Kidney (tissue), 14 donors: Measurements from ENCODE around the gene ESPN. TPM values are rescaled to one million over a fixed set of nuclear protein-coding genes. Genes with fewer than 3 reads are reported as not detected.
A peak's percentile ranks its signal among the peaks of the same experiment; 100 is the strongest.

Experiments used
- DNase-seq, 5 donors: peaks; one replicate each; pipeline ENCODE4 v3.0.0-alpha.2; 2013 to 2020
- FAIRE-seq: peaks from 2 replicates; lab custom pipeline; 2012; peaks lifted over from hg19 to GRCh38; lab: Jason Lieb, UNC
- H3K27ac ChIP-seq, 2 donors: one replicate each; pipeline ENCODE4 v1.7.0; 2013; ENCODE audit warnings: low read depth in 2 of 2, low read length in 2 of 2, inconsistent platforms in 1 of 2
- H3K27me3 ChIP-seq: one replicate; pipeline ENCODE4 v1.7.1; 2013; ENCODE audit warnings: low read length, inconsistent platforms; ENCODE audit not compliant: control insufficient read depth, insufficient read depth
- H3K36me3 ChIP-seq, 3 donors: one replicate each; pipeline versions ENCODE4 v1.7.0 to v1.7.1; 2013; ENCODE audit warnings: low read length in 3 of 3, control low read depth in 1 of 3, inconsistent platforms in 1 of 3; ENCODE audit not compliant: insufficient read depth in 3 of 3, control insufficient read depth in 2 of 3
- H3K4me1 ChIP-seq, 3 donors: one replicate each; pipeline versions ENCODE4 v1.7.0 to v1.7.1; 2013; ENCODE audit warnings: low read length in 3 of 3, inconsistent platforms in 1 of 3, low read depth in 1 of 3; ENCODE audit not compliant: control insufficient read depth in 2 of 3, insufficient read depth in 2 of 3
- H3K4me3 ChIP-seq, 3 donors: one replicate each; pipeline versions ENCODE4 v1.7.0 to v1.8.1; 2013; ENCODE audit warnings: low read length in 3 of 3, control low read depth in 1 of 3, inconsistent platforms in 1 of 3
- H3K9ac ChIP-seq, 3 donors: one replicate each; pipeline versions ENCODE4 v1.7.0 to v1.7.1; 2013; ENCODE audit warnings: low read length in 3 of 3, control low read depth in 1 of 3, inconsistent platforms in 1 of 3
- H3K9me3 ChIP-seq, 3 donors: one replicate each; pipeline versions ENCODE4 v1.7.0 to v1.7.1; 2013; ENCODE audit warnings: low read length in 3 of 3, control low read depth in 1 of 3, inconsistent platforms in 1 of 3; ENCODE audit not compliant: control insufficient read depth in 2 of 3, insufficient read depth in 1 of 3
- intact Hi-C: fragments of 100-400 bp; cut with DNase I; formaldehyde crosslinking; loops from one replicate; pipeline ENCODE4 v1.11.1; 2022
- polyA plus RNA-seq: library from polyadenylated mRNA; stranded (reverse); fragments of 350-450 nt; fragmentation: Illumina TruSeq; extraction: RNeasy Lipid Tissue Mini Kit (QIAGEN cat#74804); gene quantifications from one replicate; pipeline ENCODE4 v1.2.3, GENCODE V29; 2014; ENCODE audit warnings: low read depth, low replicate concordance; ENCODE audit not compliant: insufficient read depth
- total RNA-seq: library from RNA; stranded (reverse); fragmentation: NEBNext Ultra II Directional; extraction: Animal tissue kit (Norgen Biotek cat#: 25700); gene quantifications from one replicate; pipeline ENCODE4 v1.2.1, GENCODE V29; 2021
- TF ChIP-seq, protein P1 (sequence below): IDR thresholded peaks from 3 replicates; pipeline ENCODE4 v1.5.1; 2012; ENCODE audit warnings: mild to moderate bottlenecking, moderate library complexity, borderline replicate concordance; ENCODE audit not compliant: insufficient read depth; ENCODE audit errors: extremely low read depth
- donor health status: control.
- donor health status: control.
- donor health status: control.
- donor health status: control.
- donor health status: control.
- donor health status: DM: yes; HTN: yes; CAD: no.
- donor health status: Normal renal cell carcinoma (clear cell type).

The ESPN gene
- total and polyA plus RNA-seq, 2 donors from 2014 or later: 14.2 to 112 TPM

GRCh38 chr1:6495041-6495441 is 70.5 kb downstream of the ESPN start:
- Histone ChIP-seq H3K27me3 (no peaks in the 10 kb centered on the region), H3K36me3 (no peaks in the 10 kb centered on the region), H3K27ac (no peak overlapping the region), H3K9me3 (no peaks in the 10 kb centered on the region), H3K4me1 (peaks cover 0 to 24% (median 0%) of the 10 kb centered on the region in 3 donors), H3K9ac (no peak overlapping the region), H3K4me3 (no peak overlapping the region)
- peak in 1 of 5 donors; percentile 62 for DNase-seq
- intact Hi-C loops: no loop called here
- FAIRE-seq: no peak
- TF ChIP-seq, protein P1, sequence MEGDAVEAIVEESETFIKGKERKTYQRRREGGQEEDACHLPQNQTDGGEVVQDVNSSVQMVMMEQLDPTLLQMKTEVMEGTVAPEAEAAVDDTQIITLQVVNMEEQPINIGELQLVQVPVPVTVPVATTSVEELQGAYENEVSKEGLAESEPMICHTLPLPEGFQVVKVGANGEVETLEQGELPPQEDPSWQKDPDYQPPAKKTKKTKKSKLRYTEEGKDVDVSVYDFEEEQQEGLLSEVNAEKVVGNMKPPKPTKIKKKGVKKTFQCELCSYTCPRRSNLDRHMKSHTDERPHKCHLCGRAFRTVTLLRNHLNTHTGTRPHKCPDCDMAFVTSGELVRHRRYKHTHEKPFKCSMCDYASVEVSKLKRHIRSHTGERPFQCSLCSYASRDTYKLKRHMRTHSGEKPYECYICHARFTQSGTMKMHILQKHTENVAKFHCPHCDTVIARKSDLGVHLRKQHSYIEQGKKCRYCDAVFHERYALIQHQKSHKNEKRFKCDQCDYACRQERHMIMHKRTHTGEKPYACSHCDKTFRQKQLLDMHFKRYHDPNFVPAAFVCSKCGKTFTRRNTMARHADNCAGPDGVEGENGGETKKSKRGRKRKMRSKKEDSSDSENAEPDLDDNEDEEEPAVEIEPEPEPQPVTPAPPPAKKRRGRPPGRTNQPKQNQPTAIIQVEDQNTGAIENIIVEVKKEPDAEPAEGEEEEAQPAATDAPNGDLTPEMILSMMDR: no peak

GRCh38 chr1:6495540-6496364 is 71.2 kb downstream of the ESPN start:
- no peak overlapping the region for H3K9ac ChIP-seq
- peaks cover 0 to 21% (median 0%) of the 10 kb centered on the region in 3 donors for H3K4me1 ChIP-seq
- H3K27me3 ChIP-seq: no peaks in the 10 kb centered on the region
- intact Hi-C loops: no loop called here
- no peaks in the 10 kb centered on the region for H3K36me3 ChIP-seq
- FAIRE-seq (no peak), DNase-seq (peak in 1 of 5 donors; percentile 41)
- H3K9me3 ChIP-seq: no peaks in the 10 kb centered on the region
- peak overlapping the region in 1 of 2 donors; percentile 14 for H3K27ac ChIP-seq
- TF ChIP-seq, protein P1: no peak
- H3K4me3 ChIP-seq: no peak overlapping the region

DNA sequence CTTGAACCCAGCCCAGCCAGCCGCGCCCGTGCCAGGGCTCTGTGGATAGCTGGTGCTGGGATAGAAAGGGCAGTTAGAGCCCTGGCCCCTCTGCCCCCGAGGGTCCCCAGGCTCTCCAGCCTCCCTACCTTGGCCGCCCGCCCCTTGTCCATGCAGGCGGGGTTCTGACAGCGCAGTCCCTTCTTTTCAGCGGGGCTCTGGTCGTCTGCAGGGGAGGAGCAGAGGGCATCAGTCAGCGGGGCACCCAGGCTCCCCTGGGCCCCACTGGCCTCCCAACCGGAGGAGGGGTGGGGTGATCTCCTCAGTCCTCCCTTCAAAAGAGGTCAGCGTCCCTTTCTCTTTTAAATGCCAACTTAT is 71.8 kb downstream of the ESPN start:
- Histone ChIP-seq H3K27ac (peak overlapping the region in 1 of 2 donors; percentile 14), H3K9me3 (no peaks in the 10 kb centered on the region), H3K9ac (peak overlapping the region in 1 of 3 donors; percentile 19), H3K36me3 (no peaks in the 10 kb centered on the region), H3K4me1 (peaks cover 0 to 17% (median 4%) of the 10 kb centered on the region in 3 donors), H3K4me3 (peak overlapping the region in 1 of 3 donors; percentile 47), H3K27me3 (no peaks in the 10 kb centered on the region)
- intact Hi-C loops: no loop called here
- peak in 1 of 5 donors; percentile 60 for DNase-seq
- no peak for FAIRE-seq
- TF ChIP-seq, protein P1: no peak
